ENCODE results near the gene MRPS18B.
A peak's percentile ranks its signal among the peaks of the same experiment; 100 is the strongest.

Gene MRPS18B

GRCh38 chr6:30616811-30617564 is 652 bp upstream of the MRPS18B start, which contains the start of gene PPP1R10:
Gene PPP1R10 (minus strand): TSS chr6:30617243. CDS start chr6:30609944, 7,299 bp downstream.
- Histone ChIP-seq H3K4me3 (ENCODE audit: low read length) (peak within 1 kb of the TSS; percentile 94), H3K4me1 (ENCODE audit: insufficient read depth, low read length) (peaks cover 18% of the 10 kb centered on the region), H3K27ac (ENCODE audit: low read depth, low read length) (peak within 1 kb of the TSS; percentile 94), H3K9ac (ENCODE audit: low read depth, low read length) (peak within 1 kb of the TSS; percentile 100), H3K9me3 (ENCODE audit: insufficient read depth, low read depth, low read length) (no peaks in the 10 kb centered on the region), H3K36me3 (ENCODE audit: insufficient read depth, low read length) (peaks cover 50% of the 10 kb centered on the region), H3K27me3 (ENCODE audit: insufficient read depth, low read length) (no peaks in the 10 kb centered on the region)
- WGBS, result under 1% methylated on average over 40 of the region's 40 CpGs

- Histone ChIP-seq H3K27ac (ENCODE audit: low read depth, low read length) (peak overlapping the region; percentile 92), H3K27me3 (ENCODE audit: insufficient read depth, low read length) (no peaks in the 10 kb centered on the region), H3K9me3 (ENCODE audit: insufficient read depth, low read depth, low read length) (no peaks in the 10 kb centered on the region), H3K4me3 (ENCODE audit: low read length) (peak overlapping the region; percentile 94), H3K4me1 (ENCODE audit: insufficient read depth, low read length) (peaks cover 18% of the 10 kb centered on the region), H3K9ac (ENCODE audit: low read depth, low read length) (peak overlapping the region; percentile 100), H3K36me3 (ENCODE audit: insufficient read depth, low read length) (peaks cover 62% of the 10 kb centered on the region)
- 36% methylated on average over 8 of the region's 8 CpGs for WGBS
Observed at GRCh38 chr6:30618270-30618797, 694 bp downstream of the MRPS18B start.

DNA sequence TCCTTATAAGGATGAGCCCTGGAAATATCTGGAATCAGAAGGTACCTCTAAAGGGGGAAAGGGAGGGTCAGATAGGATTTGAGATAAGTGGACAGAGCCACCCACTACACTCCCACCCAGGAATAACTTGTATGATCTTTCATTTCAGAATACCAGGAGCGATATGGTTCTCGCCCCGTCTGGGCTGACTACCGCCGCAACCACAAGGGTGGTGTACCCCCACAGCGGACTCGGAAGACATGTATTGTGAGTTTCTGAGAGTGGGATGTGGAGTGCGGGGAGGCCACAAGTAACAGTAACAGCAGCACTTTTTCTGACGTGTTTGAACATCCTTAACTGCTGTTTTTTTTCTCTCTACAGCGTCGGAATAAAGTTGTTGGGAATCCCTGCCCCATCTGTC is 1.9 kb downstream of the MRPS18B start:
- 98% methylated on average over 11 of the region's 11 CpGs for WGBS
- peaks cover 5% of the 10 kb centered on the region for H3K4me1 ChIP-seq (ENCODE audit: insufficient read depth, low read length)
- H3K9ac ChIP-seq (ENCODE audit: low read depth, low read length), result no peak overlapping the region
- H3K36me3 ChIP-seq (ENCODE audit: insufficient read depth, low read length), result peaks cover 63% of the 10 kb centered on the region
- no peaks in the 10 kb centered on the region for H3K27me3 ChIP-seq (ENCODE audit: insufficient read depth, low read length)
- no peak overlapping the region for H3K4me3 ChIP-seq (ENCODE audit: low read length)
- H3K9me3 ChIP-seq (ENCODE audit: insufficient read depth, low read depth, low read length), result no peaks in the 10 kb centered on the region
- H3K27ac ChIP-seq (ENCODE audit: low read depth, low read length), result no peak overlapping the region

- Histone ChIP-seq H3K27me3 (ENCODE audit: insufficient read depth, low read length) (no peaks in the 10 kb centered on the region), H3K9me3 (ENCODE audit: insufficient read depth, low read depth, low read length) (no peaks in the 10 kb centered on the region), H3K4me1 (ENCODE audit: insufficient read depth, low read length) (peaks cover 4% of the 10 kb centered on the region; the same call in 1 of the 2 replicates), H3K9ac (ENCODE audit: low read depth, low read length) (no peak overlapping the region), H3K27ac (ENCODE audit: low read depth, low read length) (no peak overlapping the region), H3K4me3 (ENCODE audit: low read length) (no peak overlapping the region), H3K36me3 (ENCODE audit: insufficient read depth, low read length) (peaks cover 80% of the 10 kb centered on the region)
- WGBS, result 95% methylated on average over 8 of the region's 8 CpGs
Observed at GRCh38 chr6:30625511-30625910, 7.9 kb downstream of the MRPS18B start.

DNA sequence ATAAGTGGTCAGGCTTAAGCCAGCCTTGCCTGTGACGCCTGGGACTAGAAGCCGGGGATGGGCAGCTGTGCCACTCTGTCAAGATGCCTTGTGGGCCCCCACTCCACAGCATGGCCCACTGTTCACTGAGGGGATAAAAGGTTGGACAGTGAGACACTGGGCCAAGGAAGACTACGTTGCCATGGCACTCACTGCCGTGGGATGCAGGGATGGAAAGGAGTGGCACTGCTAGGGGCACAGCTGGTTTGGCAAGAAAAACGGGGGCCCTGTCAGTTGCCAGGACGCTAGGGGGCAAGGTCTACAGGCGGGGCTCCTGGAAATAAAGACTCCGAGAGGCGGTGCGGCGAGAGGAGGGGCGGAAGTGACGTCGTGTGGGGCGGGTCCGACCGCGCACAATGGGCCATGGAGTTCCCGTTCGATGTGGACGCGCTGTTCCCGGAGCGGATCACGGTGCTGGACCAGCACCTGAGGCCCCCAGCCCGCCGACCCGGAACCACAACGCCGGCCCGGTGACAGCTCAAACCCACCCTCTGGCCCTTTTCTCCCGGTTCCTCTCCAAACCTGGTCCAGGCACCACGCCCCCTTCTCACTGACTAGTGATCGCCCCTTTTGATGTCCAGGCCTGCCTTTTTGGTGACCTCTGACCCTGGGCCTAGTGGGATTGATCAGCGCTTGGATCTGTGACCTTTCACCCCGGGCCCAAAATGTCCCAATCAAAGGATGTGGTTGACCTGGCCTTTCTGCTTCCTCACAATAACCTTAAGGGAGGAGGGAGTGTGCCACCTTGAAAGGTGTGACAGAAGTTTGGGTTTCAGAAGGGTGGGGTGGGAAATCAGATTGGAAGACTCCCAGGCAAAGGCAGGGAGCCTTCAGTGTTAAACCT is 9.1 kb downstream of the MRPS18B start, which contains the start of gene ATAT1:
Gene ATAT1, plus strand, starts transcription at position 391 of the 883 bp plus-strand sequence.
- Histone ChIP-seq H3K27ac (ENCODE audit: low read depth, low read length) (peak within 1 kb of the TSS; percentile 75), H3K36me3 (ENCODE audit: insufficient read depth, low read length) (peaks cover 80% of the 10 kb centered on the region), H3K4me1 (ENCODE audit: insufficient read depth, low read length) (peaks cover 4% of the 10 kb centered on the region; the same call in 1 of the 2 replicates), H3K4me3 (ENCODE audit: low read length) (peak within 1 kb of the TSS; percentile 82), H3K9ac (ENCODE audit: low read depth, low read length) (peak within 1 kb of the TSS; percentile 86), H3K9me3 (ENCODE audit: insufficient read depth, low read depth, low read length) (no peaks in the 10 kb centered on the region), H3K27me3 (ENCODE audit: insufficient read depth, low read length) (no peaks in the 10 kb centered on the region)
- 7% methylated on average over 36 of the region's 36 CpGs for WGBS

GRCh38 chr6:30635834-30636233 is 18.2 kb downstream of the MRPS18B start:
- Histone ChIP-seq H3K4me1 (ENCODE audit: insufficient read depth, low read length) (no peaks in the 10 kb centered on the region), H3K36me3 (ENCODE audit: insufficient read depth, low read length) (peaks cover 56% of the 10 kb centered on the region), H3K9me3 (ENCODE audit: insufficient read depth, low read depth, low read length) (no peaks in the 10 kb centered on the region), H3K9ac (ENCODE audit: low read depth, low read length) (no peak overlapping the region), H3K27me3 (ENCODE audit: insufficient read depth, low read length) (no peaks in the 10 kb centered on the region), H3K27ac (ENCODE audit: low read depth, low read length) (no peak overlapping the region), H3K4me3 (ENCODE audit: low read length) (no peak overlapping the region)
- 94% methylated on average over 3 of the region's 3 CpGs for WGBS

DNA sequence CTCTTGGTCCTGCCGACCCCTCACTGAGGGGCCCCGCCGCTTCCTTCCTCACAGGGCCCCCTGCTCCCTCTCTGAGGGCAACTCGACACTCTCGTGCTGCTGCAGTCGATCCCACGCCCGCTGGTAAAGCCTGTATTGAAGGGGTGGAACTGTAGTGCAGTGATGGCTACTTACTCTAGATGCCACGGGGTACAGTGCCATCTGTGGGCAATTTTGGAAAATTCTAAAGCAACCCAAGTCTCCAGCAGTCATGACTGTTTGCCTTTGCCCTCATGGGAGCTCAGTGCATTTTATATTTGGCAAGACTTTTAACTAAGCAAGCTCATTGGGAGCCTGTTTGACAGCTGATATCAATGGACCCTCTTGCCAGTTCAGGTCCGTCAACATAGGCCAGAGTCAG is 22.8 kb downstream of the MRPS18B start:
- Histone ChIP-seq H3K36me3 (ENCODE audit: insufficient read depth, low read length) (peaks cover 60% of the 10 kb centered on the region), H3K9ac (ENCODE audit: low read depth, low read length) (no peak overlapping the region), H3K27ac (ENCODE audit: low read depth, low read length) (no peak overlapping the region), H3K27me3 (ENCODE audit: insufficient read depth, low read length) (no peaks in the 10 kb centered on the region), H3K9me3 (ENCODE audit: insufficient read depth, low read depth, low read length) (no peaks in the 10 kb centered on the region), H3K4me1 (ENCODE audit: insufficient read depth, low read length) (no peaks in the 10 kb centered on the region), H3K4me3 (ENCODE audit: low read length) (no peak overlapping the region)
- 94% methylated on average over 10 of the region's 10 CpGs for WGBS

DNA sequence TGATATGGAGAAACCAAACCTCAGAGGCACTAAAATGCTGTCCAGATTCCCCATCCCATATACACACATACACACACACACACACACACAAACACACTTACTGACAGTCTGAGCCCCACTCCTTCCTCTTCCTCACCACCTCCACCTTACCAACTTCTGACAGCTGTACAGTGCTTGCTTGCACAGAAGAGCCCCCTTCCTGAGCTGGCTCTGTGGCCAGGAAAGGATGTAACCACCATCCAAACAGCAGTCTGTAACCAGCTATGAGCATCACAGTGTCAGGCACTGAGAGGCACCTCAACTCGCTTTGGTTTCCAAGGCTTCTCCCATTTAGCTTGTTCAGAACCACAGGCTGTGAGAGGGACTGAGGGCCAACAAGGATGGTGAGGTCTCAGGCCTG is 23.4 kb downstream of the MRPS18B start:
- Histone ChIP-seq H3K36me3 (ENCODE audit: insufficient read depth, low read length) (peaks cover 58% of the 10 kb centered on the region), H3K27me3 (ENCODE audit: insufficient read depth, low read length) (no peaks in the 10 kb centered on the region), H3K9ac (ENCODE audit: low read depth, low read length) (no peak overlapping the region), H3K9me3 (ENCODE audit: insufficient read depth, low read depth, low read length) (no peaks in the 10 kb centered on the region), H3K4me1 (ENCODE audit: insufficient read depth, low read length) (peaks cover 2% of the 10 kb centered on the region), H3K27ac (ENCODE audit: low read depth, low read length) (no peak overlapping the region), H3K4me3 (ENCODE audit: low read length) (no peak overlapping the region)
- 100% methylated on average over 1 of the region's 1 CpG for WGBS

GRCh38 chr6:30643656-30644055 is 26.0 kb downstream of the MRPS18B start:
- 97% methylated on average over 2 of the region's 2 CpGs for WGBS
- Histone ChIP-seq H3K27ac (ENCODE audit: low read depth, low read length) (no peak overlapping the region), H3K27me3 (ENCODE audit: insufficient read depth, low read length) (no peaks in the 10 kb centered on the region), H3K36me3 (ENCODE audit: insufficient read depth, low read length) (peaks cover 52% of the 10 kb centered on the region), H3K4me1 (ENCODE audit: insufficient read depth, low read length) (peaks cover 6% of the 10 kb centered on the region), H3K4me3 (ENCODE audit: low read length) (no peak overlapping the region), H3K9ac (ENCODE audit: low read depth, low read length) (no peak overlapping the region), H3K9me3 (ENCODE audit: insufficient read depth, low read depth, low read length) (no peaks in the 10 kb centered on the region)

- no peak overlapping the region for H3K27ac ChIP-seq (ENCODE audit: low read depth, low read length)
- H3K36me3 ChIP-seq (ENCODE audit: insufficient read depth, low read length), result peaks cover 46% of the 10 kb centered on the region
- H3K9ac ChIP-seq (ENCODE audit: low read depth, low read length), result no peak overlapping the region
- H3K4me3 ChIP-seq (ENCODE audit: low read length), result no peak overlapping the region
- H3K27me3 ChIP-seq (ENCODE audit: insufficient read depth, low read length), result no peaks in the 10 kb centered on the region
- H3K9me3 ChIP-seq (ENCODE audit: insufficient read depth, low read depth, low read length), result no peaks in the 10 kb centered on the region
- WGBS, result 89% methylated on average over 5 of the region's 5 CpGs
- H3K4me1 ChIP-seq (ENCODE audit: insufficient read depth, low read length), result peaks cover 6% of the 10 kb centered on the region
Observed at GRCh38 chr6:30644769-30645168, 27.1 kb downstream of the MRPS18B start.

GRCh38 chr6:30645989-30646388 is 28.3 kb downstream of the MRPS18B start:
- H3K27me3 ChIP-seq (ENCODE audit: insufficient read depth, low read length), result no peaks in the 10 kb centered on the region
- H3K9ac ChIP-seq (ENCODE audit: low read depth, low read length), result peak overlapping the region; percentile 30; the same call in 1 of the 2 replicates
- peaks cover 38% of the 10 kb centered on the region for H3K36me3 ChIP-seq (ENCODE audit: insufficient read depth, low read length)
- peaks cover 6% of the 10 kb centered on the region for H3K4me1 ChIP-seq (ENCODE audit: insufficient read depth, low read length)
- WGBS, result 84% methylated on average over 1 of the region's 1 CpG
- no peaks in the 10 kb centered on the region for H3K9me3 ChIP-seq (ENCODE audit: insufficient read depth, low read depth, low read length)
- H3K27ac ChIP-seq (ENCODE audit: low read depth, low read length), result peak overlapping the region; percentile 16; the same call in 1 of the 2 replicates
- peak overlapping the region; percentile 100 for H3K4me3 ChIP-seq (ENCODE audit: low read length)
